Subcutaneous abdominal adipose tissue (tissue), 5 donors: Measurements from ENCODE around the gene PTPN20.
A peak's percentile ranks its signal among the peaks of the same experiment; 100 is the strongest.
"Not testable (repeated sequence)": the region's sequence is repeated elsewhere in the genome, so short reads cannot be mapped to it uniquely, and the experiment has no call there.

ENCODE experiments used
- H3K27ac ChIP-seq: one replicate; pipeline ENCODE4 v1.7.0; 2013; ENCODE audit warnings: low read depth, mild to moderate bottlenecking, inconsistent platforms, low read length, moderate library complexity
- H3K27me3 ChIP-seq, 5 donors: one replicate each; pipeline ENCODE4 v1.7.0; 2013; ENCODE audit warnings: low read length in 5 of 5, inconsistent platforms in 1 of 5; ENCODE audit not compliant: control insufficient read depth in 5 of 5, insufficient read depth in 4 of 5
- H3K36me3 ChIP-seq, 5 donors: one replicate each; pipeline ENCODE4 v1.7.0; 2013; ENCODE audit warnings: low read length in 5 of 5; ENCODE audit not compliant: control insufficient read depth in 5 of 5, insufficient read depth in 5 of 5
- H3K4me1 ChIP-seq, 5 donors: one replicate each; pipeline ENCODE4 v1.7.0; 2013; ENCODE audit warnings: low read length in 5 of 5, mild to moderate bottlenecking in 3 of 5, moderate library complexity in 1 of 5; ENCODE audit not compliant: control insufficient read depth in 5 of 5, insufficient read depth in 5 of 5
- H3K4me3 ChIP-seq, 5 donors: one replicate each; pipeline ENCODE4 v1.7.0; 2013; ENCODE audit warnings: low read length in 5 of 5, low read depth in 1 of 5
- H3K9ac ChIP-seq, 5 donors: one replicate each; pipeline ENCODE4 v1.7.0; 2013; ENCODE audit warnings: low read length in 5 of 5, mild to moderate bottlenecking in 4 of 5, moderate library complexity in 3 of 5
- H3K9me3 ChIP-seq, 5 donors: one replicate each; pipeline ENCODE4 v1.7.0; 2013; ENCODE audit warnings: low read length in 5 of 5; ENCODE audit not compliant: control insufficient read depth in 5 of 5
- donor health status: healthy.
- donor health status: healthy.
- donor health status: healthy.
- donor health status: healthy.
- donor health status: healthy.

Gene PTPN20

DNA sequence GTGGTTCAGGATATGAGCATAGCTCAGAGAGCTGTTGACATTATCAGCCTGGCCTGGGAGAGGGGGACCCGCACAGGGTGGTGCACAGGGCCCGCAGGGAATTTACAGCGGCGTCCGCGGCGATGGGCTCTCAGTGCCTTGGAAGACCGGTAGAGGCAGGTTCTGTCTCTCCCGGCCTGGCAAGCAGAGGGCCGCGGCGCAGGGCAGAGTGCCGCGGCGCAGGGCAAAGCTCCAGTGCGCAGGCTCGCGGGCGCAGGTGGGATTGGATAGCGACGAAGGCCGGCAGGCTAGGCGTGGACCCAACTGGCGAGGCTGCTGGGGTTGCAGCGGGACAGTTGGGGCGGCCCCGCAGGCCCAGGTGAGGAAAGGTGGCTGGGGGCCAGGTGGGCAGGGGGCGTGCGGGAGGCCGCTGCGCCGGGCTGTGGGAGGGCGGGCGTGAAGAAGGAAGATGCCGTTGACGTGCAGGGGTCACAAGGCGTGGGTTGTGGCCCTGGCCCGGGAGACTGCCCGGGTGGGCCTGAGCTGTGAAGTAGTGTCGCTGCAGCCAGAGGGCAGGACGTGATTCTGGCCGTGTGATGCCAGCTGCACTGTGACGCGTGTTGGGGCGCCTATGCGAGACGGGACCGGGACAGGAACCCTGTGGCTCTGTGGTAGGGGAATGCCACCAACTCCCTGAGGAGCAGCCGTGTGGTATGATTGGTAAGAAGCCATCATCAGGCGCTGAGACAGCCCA lies at the start of gene PTPN20:
TSS of gene PTPN20 (plus strand) at position 285 of the 733 bp plus-strand sequence. CDS start 21,072 bp downstream, outside the sequence.
- not testable (repeated sequence) for H3K9me3 ChIP-seq, H3K27ac ChIP-seq, H3K9ac ChIP-seq, H3K27me3 ChIP-seq, H3K4me1 ChIP-seq, H3K36me3 ChIP-seq
- peak within 1 kb of the TSS in 1 of 5 donors; percentile 26 for H3K4me3 ChIP-seq

- not testable (repeated sequence) for H3K27me3 ChIP-seq, H3K36me3 ChIP-seq, H3K27ac ChIP-seq, H3K9me3 ChIP-seq, H3K4me1 ChIP-seq, H3K9ac ChIP-seq, H3K4me3 ChIP-seq
These were observed 41.5 kb upstream of the PTPN20 start for GRCh38 chr10:46869716-46870115.

DNA sequence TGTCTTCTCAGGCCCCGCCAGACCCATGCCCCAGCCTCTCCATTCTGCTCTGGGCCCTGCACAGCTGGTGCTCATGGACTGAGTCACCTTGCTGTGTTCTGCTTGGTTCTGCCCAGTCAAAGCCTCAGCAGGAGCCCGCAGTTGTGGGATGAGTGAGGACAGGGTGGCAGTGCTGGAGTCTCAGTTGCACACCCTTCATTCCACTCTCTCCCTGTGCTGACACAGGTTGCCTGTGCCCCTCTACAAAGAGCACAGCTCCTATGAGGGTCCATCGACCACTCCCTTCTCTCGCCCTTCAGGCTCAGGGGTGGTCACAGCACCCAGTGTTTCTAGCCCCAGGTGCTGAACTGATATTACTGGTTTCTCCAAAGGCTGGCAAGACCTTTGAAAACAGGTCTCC lies 39.6 kb upstream of the PTPN20 start:
- H3K4me1 ChIP-seq: not testable (repeated sequence)

DNA sequence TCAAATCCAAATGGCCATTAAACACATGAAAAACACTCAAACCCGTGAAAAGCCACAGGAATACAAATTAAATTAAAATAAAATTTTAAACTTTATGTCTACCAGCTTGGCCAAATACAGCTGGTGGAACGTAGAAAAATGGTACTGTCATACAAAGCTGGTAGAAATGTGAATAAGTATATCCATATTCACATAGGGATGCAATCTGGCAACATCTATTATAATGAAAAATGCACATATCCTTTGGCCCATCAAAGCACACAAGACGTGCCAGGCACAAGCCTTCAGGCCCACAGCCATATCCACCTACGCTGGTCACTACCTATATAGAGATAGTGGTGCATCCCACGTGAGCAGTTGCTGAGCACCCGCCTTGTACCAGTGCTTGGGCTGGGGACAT lies 35.9 kb upstream of the PTPN20 start:
- H3K9me3 ChIP-seq: not testable (repeated sequence)

More for the DNA sequence above, 39.6 kb upstream of the PTPN20 start:
- H3K9ac ChIP-seq, H3K27me3 ChIP-seq, H3K27ac ChIP-seq, H3K9me3 ChIP-seq, H3K4me3 ChIP-seq, H3K36me3 ChIP-seq: not testable (repeated sequence)

DNA sequence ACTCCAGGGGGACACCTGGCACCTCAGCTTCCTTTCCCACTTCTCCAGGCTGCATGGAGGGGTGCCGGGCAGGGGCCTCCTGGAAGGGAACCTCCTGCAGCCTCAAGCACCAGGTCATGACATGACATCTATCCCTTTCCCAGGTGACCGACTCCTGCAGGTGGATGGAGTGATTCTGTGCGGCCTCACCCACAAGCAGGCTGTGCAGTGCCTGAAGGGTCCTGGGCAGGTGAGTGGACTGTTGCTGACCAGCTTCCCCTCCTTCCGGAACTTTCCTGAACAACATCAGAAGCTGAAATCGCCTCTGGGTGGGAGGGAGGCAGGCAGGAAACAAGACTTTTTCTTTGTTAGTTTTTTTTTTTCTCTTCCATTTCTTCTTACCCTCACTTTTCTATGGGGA lies 34.5 kb upstream of the PTPN20 start:
- H3K27ac ChIP-seq, H3K4me3 ChIP-seq, H3K4me1 ChIP-seq, H3K27me3 ChIP-seq, H3K9me3 ChIP-seq, H3K36me3 ChIP-seq, H3K9ac ChIP-seq: not testable (repeated sequence)

More for the DNA sequence above, 35.9 kb upstream of the PTPN20 start:
- H3K9ac ChIP-seq, H3K27ac ChIP-seq, H3K4me3 ChIP-seq, H3K27me3 ChIP-seq, H3K36me3 ChIP-seq, H3K4me1 ChIP-seq: not testable (repeated sequence)

- not testable (repeated sequence) for H3K4me3 ChIP-seq, H3K9ac ChIP-seq, H3K36me3 ChIP-seq, H3K27ac ChIP-seq, H3K27me3 ChIP-seq, H3K4me1 ChIP-seq, H3K9me3 ChIP-seq
These were observed 32.5 kb upstream of the PTPN20 start for GRCh38 chr10:46878761-46879160.

GRCh38 chr10:46890813-46891611 lies 20.2 kb upstream of the PTPN20 start:
- H3K9ac ChIP-seq, H3K4me1 ChIP-seq, H3K27me3 ChIP-seq, H3K27ac ChIP-seq, H3K4me3 ChIP-seq, H3K9me3 ChIP-seq, H3K36me3 ChIP-seq: not testable (repeated sequence)

DNA sequence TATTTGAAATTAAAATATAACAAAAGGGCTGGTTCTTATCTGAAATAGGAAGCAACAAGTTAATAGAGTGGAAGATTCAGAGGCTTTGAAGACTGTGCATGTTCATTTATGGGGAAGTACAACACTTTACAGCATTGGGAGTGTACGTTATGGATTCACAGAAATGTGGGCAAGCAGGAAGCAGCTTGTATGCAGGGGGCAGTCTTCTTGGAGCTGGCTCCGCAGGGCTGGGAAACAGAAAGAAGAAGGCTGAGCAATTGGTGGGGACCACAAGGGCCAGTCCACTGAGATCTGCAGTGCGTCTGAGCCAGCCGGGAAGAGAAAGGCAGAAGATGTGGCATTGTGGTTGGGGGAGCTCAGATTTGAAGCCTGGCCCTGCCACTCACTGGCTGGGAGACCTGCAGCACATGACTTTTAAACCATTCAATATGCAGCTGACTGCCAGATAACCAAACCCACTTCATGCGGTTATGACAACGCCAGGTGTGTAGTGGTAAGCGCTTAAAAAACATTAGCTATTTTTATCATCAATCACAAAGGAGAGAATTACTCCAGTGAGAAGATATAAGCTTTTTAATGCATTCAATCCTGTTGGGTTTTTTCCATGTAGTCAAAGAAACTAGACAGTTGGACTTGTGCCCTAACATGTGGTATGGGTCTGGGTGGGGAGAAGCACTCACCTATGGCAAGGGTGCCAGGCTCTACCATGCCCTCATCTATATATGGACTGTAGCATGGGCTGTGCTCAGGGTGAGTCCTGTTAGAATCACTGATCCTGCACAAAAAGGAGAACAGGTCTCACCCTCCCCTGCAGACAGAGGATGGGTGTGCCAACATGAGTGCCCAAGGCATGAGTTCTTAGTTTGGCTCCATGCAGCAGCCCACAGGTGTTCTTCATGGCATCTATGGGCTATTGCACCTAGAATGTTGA lies 14.2 kb upstream of the PTPN20 start:
- not testable (repeated sequence) for H3K9me3 ChIP-seq, H3K36me3 ChIP-seq, H3K27me3 ChIP-seq, H3K4me1 ChIP-seq, H3K9ac ChIP-seq, H3K27ac ChIP-seq, H3K4me3 ChIP-seq

DNA sequence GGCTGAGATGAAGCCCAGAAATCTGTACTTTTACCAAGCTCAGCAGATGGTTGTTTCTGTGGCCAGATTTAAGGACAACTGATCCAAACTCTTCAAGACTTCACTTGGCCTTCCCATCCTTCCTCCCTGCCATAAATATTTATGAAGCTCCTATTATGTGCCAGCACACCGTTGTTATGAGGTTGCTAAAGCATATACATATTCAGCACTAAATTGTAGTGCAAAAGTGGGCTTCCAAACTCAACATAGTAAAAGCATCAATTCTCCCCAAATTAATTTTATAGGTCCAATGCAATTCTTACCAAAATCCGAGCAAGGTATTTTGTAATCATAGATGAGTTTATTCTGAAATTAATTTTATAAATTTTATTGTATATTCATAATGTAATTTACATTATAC lies 10.0 kb upstream of the PTPN20 start:
- not testable (repeated sequence) for H3K27ac ChIP-seq, H3K4me1 ChIP-seq, H3K27me3 ChIP-seq, H3K9me3 ChIP-seq, H3K36me3 ChIP-seq, H3K4me3 ChIP-seq, H3K9ac ChIP-seq

DNA sequence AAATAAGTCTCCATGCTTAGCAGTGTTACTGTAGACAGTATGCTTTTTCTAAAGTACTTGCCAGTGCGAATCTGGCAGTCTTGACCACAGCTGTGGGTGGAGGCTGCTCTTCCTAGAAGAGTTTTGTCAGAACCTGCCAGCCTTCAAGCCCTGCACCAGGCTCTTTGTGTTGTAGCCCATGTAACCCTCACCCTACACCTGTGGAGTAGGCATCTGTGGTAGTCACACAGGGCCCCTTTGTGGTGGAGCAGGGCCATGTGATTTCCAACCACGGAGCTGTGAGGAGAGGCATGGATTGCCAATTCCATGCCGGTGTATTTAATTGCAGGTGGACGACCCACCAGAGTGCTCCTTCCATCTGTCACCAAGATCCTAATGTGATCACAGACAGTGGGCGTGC lies 7.4 kb upstream of the PTPN20 start:
- H3K27me3 ChIP-seq, H3K9ac ChIP-seq, H3K4me3 ChIP-seq, H3K4me1 ChIP-seq, H3K9me3 ChIP-seq, H3K36me3 ChIP-seq, H3K27ac ChIP-seq: not testable (repeated sequence)
